ENCODE measurements around the gene NPFFR1. TPM values are rescaled to one million over a fixed set of nuclear protein-coding genes. Genes with fewer than 3 reads are reported as not detected.

NPFFR1 gene
- total RNA-seq, 1 experiment from 2014 or later, result not detected

- WGBS (ENCODE audit: extremely low coverage, insufficient read length, low lambda C conversion rate), result no CpG with 5 or more reads among the region's 3 CpGs
- no peaks in the 10 kb centered on the region for H3K36me3 Mint-ChIP-seq (ENCODE audit: insufficient read depth in 1 of 3, low read depth in 3 of 3)
- Histone ChIP-seq H2BK5ac (ENCODE audit: insufficient read length, low read length) (no peak overlapping the region), H4K5ac (ENCODE audit: insufficient read length, low read depth, low read length) (no peak overlapping the region), H3K9ac (ENCODE audit: extremely low read depth, insufficient read length, low read length) (no peak overlapping the region), H3T11ph (ENCODE audit: low read length) (no peak overlapping the region), H3K79me1 (ENCODE audit: insufficient read depth, low read depth, low read length, poor library complexity, severe bottlenecking) (no peaks in the 10 kb centered on the region), H3K23ac (ENCODE audit: insufficient read length, low read depth, low read length) (no peak overlapping the region), H2AK5ac (ENCODE audit: insufficient read length, low read length) (no peak overlapping the region), H2AFZ (ENCODE audit: low read length) (no peak overlapping the region), H2BK12ac (ENCODE audit: insufficient read length, low read depth, low read length) (no peak overlapping the region), H3K27me3 (ENCODE audit: insufficient read depth, low read length) (no peaks in the 10 kb centered on the region), H3K4me2 (ENCODE audit: insufficient read depth, insufficient read length, low read length) (no peak overlapping the region), H2BK120ac (ENCODE audit: low read depth, low read length, poor library complexity, severe bottlenecking) (no peak overlapping the region), H3K14ac (ENCODE audit: insufficient read depth, low read length) (no peak overlapping the region), H2BK15ac (ENCODE audit: low read depth, low read length) (no peak overlapping the region), H4K91ac (ENCODE audit: insufficient read length, low read depth, low read length) (no peak overlapping the region), H3K27ac (ENCODE audit: insufficient read length, low read depth, low read length) (no peak overlapping the region), H3K79me2 (ENCODE audit: insufficient read depth, low read length) (no peaks in the 10 kb centered on the region), H2BK20ac (ENCODE audit: low read depth, low read length, poor library complexity, severe bottlenecking) (no peak overlapping the region), H3K23me2 (ENCODE audit: insufficient read length, low read depth, low read length, poor library complexity, severe bottlenecking) (no peaks in the 10 kb centered on the region), H3K4ac (ENCODE audit: low read depth, low read length) (no peak overlapping the region), H3K18ac (ENCODE audit: insufficient read length, low read depth, low read length) (no peak overlapping the region), H4K8ac (replicated peaks; ENCODE audit: insufficient read length, low read depth, low read length) (no peak overlapping the region), H3K9me3 (ENCODE audit: control insufficient read depth, low read depth, low read length) (no peaks in the 10 kb centered on the region), H3K56ac (ENCODE audit: insufficient read length, low read depth, low read length) (no peak overlapping the region), H4K20me1 (ENCODE audit: control insufficient read depth, insufficient read depth, insufficient read length) (no peaks in the 10 kb centered on the region), H3K4me1 (ENCODE audit: insufficient read depth, low read length) (0 out of 2 replicates have a peak, but pooled peaks cover 3% of the 10 kb centered on the region)
- TF ChIP-seq CTCF (conservative IDR thresholded peaks at IDR 0.05), result no peak
- no peak overlapping the region for H3K4me3 Mint-ChIP-seq
- DNase-seq, result no peak
- H3K9me3 Mint-ChIP-seq, result no peaks in the 10 kb centered on the region; a peak in 2 of 5 replicates
- no peak overlapping the region for H3K27ac Mint-ChIP-seq
- peaks cover 0 to 5% of the 10 kb centered on the region in 2 experiments; a peak in 2 of 4 replicates for H3K4me1 Mint-ChIP-seq
- H3K27me3 Mint-ChIP-seq (ENCODE audit: low read depth), result peaks cover 3% of the 10 kb centered on the region
These were observed 23.1 kb downstream of the NPFFR1 start for GRCh38 chr10:70260734-70261133.
